Activated CD4-positive, alpha-beta T cell treated with anti-CD3 and anti-CD28 coated beads, Interleukin-2, amount 10 ng/mL, durations not matched to agents 7 days and 5 days (primary cell): ENCODE measurements around the gene ZNF845. TPM values are rescaled to one million over a fixed set of nuclear protein-coding genes. Genes with fewer than 3 reads are reported as not detected.
"Not testable (repeated sequence)": the region's sequence is repeated elsewhere in the genome, so short reads cannot be mapped to it uniquely, and the experiment has no call there.

Source experiments
- CTCF ChIA-PET: fragments of 350-600 bp; sonication (Branson Sonifier 250); formaldehyde crosslinking; loops from one replicate; lab custom pipeline; 2021; ENCODE audit warnings: antibody characterized with exemption; lab: Charles Lee
- POLR2A ChIA-PET: fragments of 350-600 bp; sonication (Branson Sonifier 250); formaldehyde crosslinking; loops from one replicate; lab custom pipeline; 2021; ENCODE audit warnings: antibody characterized with exemption; lab: Charles Lee
- DNase-seq: peaks from one replicate; pipeline ENCODE4 v3.0.0-alpha.2; 2020
- H3K27ac Mint-ChIP-seq: one replicate; pipeline ENCODE4 v1.8.0; 2021; ENCODE audit warnings: mild to moderate bottlenecking, moderate library complexity, mixed read lengths
- H3K27me3 Mint-ChIP-seq: one replicate; pipeline ENCODE4 v1.8.0; 2021; ENCODE audit warnings: mixed read lengths
- H3K36me3 Mint-ChIP-seq: one replicate; pipeline ENCODE4 v1.8.0; 2021; ENCODE audit warnings: low read depth, mixed read lengths
- H3K4me1 Mint-ChIP-seq: one replicate; pipeline ENCODE4 v1.8.0; 2021; ENCODE audit warnings: mixed read lengths
- H3K4me3 Mint-ChIP-seq: one replicate; pipeline ENCODE4 v1.8.0; 2021; ENCODE audit warnings: mild to moderate bottlenecking, moderate library complexity, mixed read lengths
- H3K9me3 Mint-ChIP-seq: one replicate; pipeline ENCODE4 v1.8.0; 2021; ENCODE audit warnings: mixed read lengths
- total RNA-seq, 2 experiments: library from RNA; stranded (reverse); gene quantifications; one replicate each; pipeline ENCODE4 v1.2.3, GENCODE V29; 2021

ZNF845 gene
- total RNA-seq, 2 experiments from 2014 or later = 9.9 to 10.5 TPM

DNA sequence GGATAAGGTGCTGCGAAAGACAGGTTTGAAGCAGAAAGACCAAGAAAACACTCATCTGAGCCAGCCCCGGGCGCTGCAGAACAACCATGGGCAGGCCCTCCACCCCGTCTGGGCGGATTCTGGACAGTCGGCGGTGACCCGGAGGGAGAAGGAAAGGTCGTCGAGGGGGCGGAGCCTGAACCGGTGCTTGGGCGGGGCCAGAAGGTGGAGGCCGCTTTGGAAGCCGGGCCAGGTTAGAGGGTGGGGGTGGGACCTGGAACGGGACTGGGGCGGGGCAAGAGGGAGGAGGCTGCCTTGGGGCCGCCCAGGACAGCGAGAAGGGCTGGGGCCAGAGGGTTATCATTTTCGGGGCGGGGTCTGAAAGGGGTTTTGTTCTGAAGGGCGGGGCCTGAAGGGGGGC lies 56.4 kb downstream of the ZNF845 start:
- no peak for DNase-seq
- peaks cover 7% of the 10 kb centered on the region for H3K4me1 Mint-ChIP-seq
- peaks cover 47% of the 10 kb centered on the region for H3K9me3 Mint-ChIP-seq
- POLR2A ChIA-PET = no interaction called here
- peaks cover 36% of the 10 kb centered on the region for H3K36me3 Mint-ChIP-seq
- CTCF ChIA-PET = no interaction called here
- no peak overlapping the region for H3K27ac Mint-ChIP-seq
- H3K4me3 Mint-ChIP-seq = no peak overlapping the region
- H3K27me3 Mint-ChIP-seq = no peaks in the 10 kb centered on the region

- no peak overlapping the region for H3K27ac Mint-ChIP-seq
- CTCF ChIA-PET = interaction anchor here (0.6 to 1.4 kb wide), 2 partner anchors 173 to 1106 kb away, joined by 3 to 4 read pairs; no protein-coding TSS in a partner anchor
- H3K9me3 Mint-ChIP-seq = peaks cover 27% of the 10 kb centered on the region
- DNase-seq = no peak
- H3K4me3 Mint-ChIP-seq = peak overlapping the region; percentile 85
- H3K27me3 Mint-ChIP-seq = no peaks in the 10 kb centered on the region
- H3K4me1 Mint-ChIP-seq = peaks cover 20% of the 10 kb centered on the region
- H3K36me3 Mint-ChIP-seq = peaks cover 41% of the 10 kb centered on the region
- POLR2A ChIA-PET = no interaction called here
Observed at GRCh38 chr19:53394522-53394973, 61.0 kb downstream of the ZNF845 start.

GRCh38 chr19:53394974-53395839 lies 61.7 kb downstream of the ZNF845 start, which contains the start of gene ZNF765:
Gene ZNF765 (plus strand): TSS chr19:53395149. CDS start chr19:53398016, 2,867 bp downstream.
- Mint-ChIP-seq H3K4me1 (peaks cover 20% of the 10 kb centered on the region), H3K27ac (peak within 1 kb of the TSS; percentile 90), H3K36me3 (peaks cover 45% of the 10 kb centered on the region), H3K27me3 (no peaks in the 10 kb centered on the region), H3K9me3 (peaks cover 26% of the 10 kb centered on the region), H3K4me3 (peak within 1 kb of the TSS; percentile 85)
- CTCF ChIA-PET = interaction anchor here (0.6 to 1.4 kb wide), 2 partner anchors 172 to 1106 kb away, joined by 3 to 4 read pairs; no protein-coding TSS in a partner anchor
- POLR2A ChIA-PET = no interaction called here
- DNase-seq = peak; percentile 96

- DNase-seq, H3K27me3 Mint-ChIP-seq, CTCF ChIA-PET, POLR2A ChIA-PET: not testable (repeated sequence)
- peaks cover 20% of the 10 kb centered on the region for H3K4me1 Mint-ChIP-seq
- peak overlapping the region; percentile 85 for H3K4me3 Mint-ChIP-seq
- H3K27ac Mint-ChIP-seq = peak overlapping the region; percentile 90
- peaks cover 47% of the 10 kb centered on the region for H3K36me3 Mint-ChIP-seq
- H3K9me3 Mint-ChIP-seq = peaks cover 23% of the 10 kb centered on the region
Observed at GRCh38 chr19:53395840-53396524, 62.4 kb downstream of the ZNF845 start.

GRCh38 chr19:53396525-53396868 lies 62.9 kb downstream of the ZNF845 start:
- peak overlapping the region; percentile 85 for H3K4me3 Mint-ChIP-seq
- CTCF ChIA-PET = interaction anchor here (0.6 kb wide), 1 partner anchor 331 kb away, joined by 3 read pairs; no protein-coding TSS in a partner anchor
- H3K4me1 Mint-ChIP-seq = peaks cover 20% of the 10 kb centered on the region
- peaks cover 49% of the 10 kb centered on the region for H3K36me3 Mint-ChIP-seq
- no peaks in the 10 kb centered on the region for H3K27me3 Mint-ChIP-seq
- POLR2A ChIA-PET = no interaction called here
- DNase-seq = no peak
- peaks cover 24% of the 10 kb centered on the region for H3K9me3 Mint-ChIP-seq
- no peak overlapping the region for H3K27ac Mint-ChIP-seq

- H3K4me1 Mint-ChIP-seq = peaks cover 20% of the 10 kb centered on the region
- CTCF ChIA-PET, POLR2A ChIA-PET, DNase-seq, H3K27ac Mint-ChIP-seq, H3K27me3 Mint-ChIP-seq, H3K4me3 Mint-ChIP-seq: not testable (repeated sequence)
- H3K36me3 Mint-ChIP-seq = peaks cover 62% of the 10 kb centered on the region
- H3K9me3 Mint-ChIP-seq = peaks cover 25% of the 10 kb centered on the region
Observed at GRCh38 chr19:53397918-53398317, 64.4 kb downstream of the ZNF845 start.

Other genes with a start within 250 kb of the ZNF845 start
- 10 to 100 TPM; 40.2 to 42.9 TPM for gene ZNF160, start 230.3 kb upstream of the ZNF845 start, total RNA-seq
- 1 to 10 TPM; 1.3 to 1.9 TPM for gene ZNF415, start 200.8 kb upstream of the ZNF845 start, total RNA-seq
- 10 to 100 TPM; 11.7 to 12.3 TPM for gene ZNF347, start 174.7 kb upstream of the ZNF845 start, total RNA-seq
- gene ZNF665, start 140.4 kb upstream of the ZNF845 start, total RNA-seq = 1 to 10 TPM; 4.0 to 5.0 TPM
- gene ZNF677, start 78.9 kb upstream of the ZNF845 start, total RNA-seq = 1 to 10 TPM; 8.6 to 8.8 TPM
- gene VN1R2, start 75.5 kb upstream of the ZNF845 start, total RNA-seq = not detected
- not detected for gene VN1R4, start 66.0 kb upstream of the ZNF845 start, total RNA-seq
- gene ZNF525, start 32.0 kb downstream of the ZNF845 start, total RNA-seq = 10 to 100 TPM; 14.5 to 20.7 TPM
- gene ZNF765, start 61.4 kb downstream of the ZNF845 start, total RNA-seq = 10 to 100 TPM; 13.8 to 14.0 TPM
- gene ZNF761, start 98.2 kb downstream of the ZNF845 start, total RNA-seq = 10 to 100 TPM; 11.2 to 11.3 TPM
- gene ZNF813, start 134.0 kb downstream of the ZNF845 start, total RNA-seq = 1 to 10 TPM; 4.6 to 6.8 TPM
- gene ZNF331, start 204.4 kb downstream of the ZNF845 start, total RNA-seq = 10 to 100 TPM; 19.5 to 20.2 TPM